KBM-7 (cell line): ENCODE measurements around the gene SPTBN1.

Experiments
- DNase-seq: peaks from one replicate; pipeline ENCODE4 v3.0.0-alpha.2; 2015
- in situ Hi-C: fragments of 300-500 bp; cut with MboI; formaldehyde crosslinking; loops from 2 replicates; pipeline ENCODE4 v1.14.3; 2020; ENCODE audit warnings: low sequenced_read_pairs, low pct_unique_long_range_greater_than_20kb, mixed read lengths

Gene SPTBN1

DNA sequence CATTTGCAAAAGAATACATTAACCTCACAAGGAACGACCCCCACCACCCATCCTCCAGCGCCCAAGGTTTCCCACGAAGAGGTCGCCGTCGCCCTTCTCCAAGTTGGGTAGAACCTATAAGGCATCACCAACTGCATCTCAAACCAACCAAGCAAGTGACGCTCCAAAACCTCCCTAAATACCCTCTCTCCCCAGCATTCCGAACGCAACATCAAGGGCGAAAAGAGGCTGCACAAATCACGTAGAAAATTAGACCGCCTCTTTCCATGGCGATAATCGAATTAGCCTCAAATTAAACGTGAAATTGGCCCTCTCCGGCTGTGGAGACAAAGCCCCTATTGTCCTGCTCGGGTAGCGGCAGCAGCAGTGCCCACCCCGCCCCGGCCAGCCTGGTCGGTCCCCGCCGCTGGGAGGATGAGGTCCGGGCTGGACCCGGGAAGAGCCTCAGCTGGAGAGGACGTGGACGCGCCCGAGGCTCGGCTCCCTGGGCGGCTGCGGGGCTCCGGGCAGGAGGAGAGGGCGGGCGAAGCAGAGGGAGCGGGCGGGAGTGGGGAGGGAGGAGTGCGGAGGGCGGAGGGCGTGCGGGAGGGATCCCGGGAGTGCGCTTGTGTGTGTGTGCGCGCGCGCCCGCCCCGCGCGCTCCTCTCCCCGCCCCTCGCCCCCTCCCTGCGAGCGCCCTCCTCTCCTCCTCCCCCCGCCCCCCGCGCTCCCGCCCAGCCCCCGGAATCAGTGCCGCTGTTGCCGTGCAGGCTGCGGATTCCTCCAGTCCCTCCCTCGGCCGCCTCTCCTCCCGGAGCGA lies at the start of gene SPTBN1:
Gene SPTBN1 (plus strand): TSS at position 765 of the 799 bp plus-strand sequence. CDS start 70,092 bp downstream, outside the sequence.
- in situ Hi-C loops = no loop called here
- peak; percentile 45 for DNase-seq

DNA sequence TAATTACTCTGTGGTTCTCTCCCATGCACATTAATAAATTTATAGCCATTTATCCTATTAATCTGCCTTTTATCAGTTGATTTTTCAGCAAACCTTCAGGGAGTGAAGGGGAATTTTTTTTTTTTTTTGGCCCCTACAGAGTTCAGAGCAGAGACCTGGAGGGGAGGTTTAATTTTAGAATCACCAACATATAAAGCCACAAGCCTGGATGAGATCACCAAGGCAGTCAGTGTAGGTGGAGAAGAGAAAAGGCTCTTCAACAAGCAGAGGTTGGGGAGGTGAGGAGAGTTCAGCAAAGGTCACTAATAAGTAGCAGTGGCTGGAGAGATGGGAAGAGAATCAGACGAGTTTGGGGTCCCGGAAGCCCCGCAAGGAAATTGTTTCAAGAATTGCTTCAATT lies 48.4 kb upstream of the SPTBN1 start:
- no peak for DNase-seq
- in situ Hi-C loops = no loop called here

DNA sequence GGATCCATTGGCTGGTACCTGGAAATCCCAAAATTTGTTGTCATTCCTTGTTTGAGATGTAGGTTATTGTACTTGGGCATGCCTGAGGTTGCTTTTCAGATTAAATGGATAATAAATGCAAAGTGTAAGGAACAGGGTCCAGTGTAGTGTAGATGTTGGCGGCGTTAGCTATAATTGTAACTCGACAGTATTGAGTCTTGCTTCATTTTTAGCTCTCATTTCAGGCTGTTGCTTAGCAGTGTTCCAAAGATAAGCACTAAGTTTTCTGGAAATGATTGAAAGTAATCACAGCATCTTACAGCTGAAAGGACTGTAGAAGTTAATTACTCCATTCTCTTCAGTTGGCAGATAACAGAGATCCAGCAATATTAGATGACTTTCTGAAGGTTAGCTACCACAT lies 47.8 kb upstream of the SPTBN1 start:
- in situ Hi-C loops = no loop called here
- no peak for DNase-seq

DNA sequence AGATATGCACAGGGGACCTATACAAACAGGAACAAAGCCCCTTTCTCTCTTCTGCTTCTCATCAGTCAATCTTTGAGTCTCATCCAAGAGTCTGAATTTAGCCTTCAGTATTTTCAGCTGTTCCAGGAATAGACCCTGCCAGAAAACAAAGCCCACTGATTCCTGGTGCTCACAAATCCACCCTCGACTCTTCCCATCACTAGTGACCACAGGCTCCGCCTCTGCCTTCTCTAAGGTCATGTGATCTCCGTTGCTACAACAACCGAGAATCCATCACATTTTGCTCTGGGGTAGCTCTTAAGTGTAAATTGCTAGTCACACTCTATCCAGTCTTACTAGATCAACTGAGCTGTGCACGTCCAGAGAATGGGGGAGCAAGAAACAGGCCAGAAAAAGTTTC lies 46.4 kb upstream of the SPTBN1 start:
- in situ Hi-C loops = no loop called here

DNA sequence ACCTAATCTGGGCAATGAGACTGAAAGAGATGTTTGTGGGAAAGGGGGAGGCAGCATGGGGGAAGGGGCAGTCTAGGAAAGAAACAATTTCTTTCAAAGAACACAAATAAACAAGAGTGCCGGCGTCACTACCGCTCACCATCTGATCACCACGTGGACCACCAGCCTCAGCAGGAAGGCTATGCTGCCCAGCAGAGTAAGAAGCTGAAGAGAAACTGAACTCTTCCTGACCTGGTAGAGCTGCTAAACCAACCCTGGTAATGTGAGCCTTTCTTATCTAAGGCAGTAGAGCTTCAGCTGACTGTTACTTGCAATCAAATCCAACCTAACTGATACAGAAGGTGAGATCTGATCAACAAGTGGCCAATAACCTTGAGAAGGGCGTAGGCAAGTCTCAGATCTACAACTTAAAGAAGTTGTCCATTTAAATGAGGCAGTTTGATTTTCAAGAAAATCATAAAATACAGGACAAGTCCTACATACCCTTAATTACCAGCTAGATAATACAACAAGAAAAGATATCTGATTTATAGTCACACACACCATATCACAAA lies 44.2 kb upstream of the SPTBN1 start:
- DNase-seq = no peak
- in situ Hi-C loops = no loop called here

More for the DNA sequence above, 46.4 kb upstream of the SPTBN1 start:
- no peak for DNase-seq

DNA sequence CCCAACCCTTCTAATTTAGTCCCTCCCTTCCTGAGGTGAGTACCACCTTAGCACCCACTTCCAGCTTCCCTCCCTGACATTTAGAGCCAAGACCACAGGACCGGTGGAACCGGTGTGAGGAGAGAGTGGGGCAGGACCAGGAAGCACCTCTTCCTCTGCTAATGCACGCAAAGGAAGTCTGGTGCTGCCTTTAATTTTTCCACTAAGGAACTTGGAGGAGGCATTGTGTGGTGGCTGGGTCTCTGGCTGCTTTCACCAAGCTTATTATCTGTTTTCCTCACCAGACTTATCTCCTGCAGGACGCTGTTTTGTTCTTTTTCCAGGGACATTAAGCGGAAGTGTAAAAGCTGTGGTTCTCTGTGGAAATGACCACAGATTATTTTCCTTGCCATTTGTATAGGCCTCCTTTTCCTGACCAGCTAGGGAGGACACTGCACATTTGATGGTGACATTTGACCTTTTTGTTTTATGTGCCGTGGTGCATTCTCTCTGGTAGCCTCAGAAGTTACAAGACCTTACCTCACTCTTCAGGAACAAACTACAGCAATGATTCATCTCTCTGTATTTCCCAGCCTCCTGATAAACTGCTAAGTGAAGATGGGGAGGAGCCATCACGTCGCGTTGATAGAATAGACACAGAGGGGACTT lies 39.8 kb upstream of the SPTBN1 start:
- in situ Hi-C loops = no loop called here
- DNase-seq = peak; percentile 90

DNA sequence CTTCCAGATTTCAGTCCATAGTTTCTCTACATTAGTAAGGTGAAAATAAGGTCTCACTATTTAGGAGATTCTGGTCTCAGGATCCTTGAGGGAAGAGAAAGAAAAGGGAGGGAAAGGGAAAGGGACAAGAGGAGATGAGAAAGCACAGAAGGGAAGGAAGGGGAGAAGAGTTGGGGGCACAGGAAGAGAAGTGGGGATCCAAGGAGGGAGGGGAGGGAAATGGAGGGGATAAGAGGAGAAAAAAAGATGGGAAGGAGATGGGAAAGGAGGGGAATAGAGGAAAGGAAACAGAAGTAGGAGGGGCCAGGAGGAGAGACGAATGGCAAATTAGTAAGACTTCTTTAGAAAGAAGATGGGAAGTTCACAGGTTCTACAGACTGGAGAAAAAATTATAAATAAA lies 39.2 kb upstream of the SPTBN1 start:
- no peak for DNase-seq
- in situ Hi-C loops = no loop called here

DNA sequence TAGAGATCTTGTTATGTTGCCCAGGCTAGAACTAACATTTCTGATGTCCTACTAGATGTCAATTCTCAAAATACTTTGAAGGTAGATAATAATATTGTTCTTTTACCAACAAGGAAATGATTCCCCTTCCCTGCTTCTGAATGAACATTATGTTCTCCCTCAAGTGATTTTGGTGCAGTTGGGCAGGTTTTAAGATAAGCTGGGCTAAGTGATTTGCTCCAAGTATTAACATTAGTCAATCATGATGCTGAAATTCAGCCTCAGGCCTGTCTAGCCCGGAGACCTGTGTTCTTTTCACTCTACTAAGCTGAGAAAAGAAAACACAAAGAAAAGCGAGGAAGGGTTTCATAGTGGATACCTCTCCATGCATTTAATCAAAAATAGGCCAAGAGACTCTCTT lies 38.5 kb upstream of the SPTBN1 start:
- in situ Hi-C loops = no loop called here
- no peak for DNase-seq

DNA sequence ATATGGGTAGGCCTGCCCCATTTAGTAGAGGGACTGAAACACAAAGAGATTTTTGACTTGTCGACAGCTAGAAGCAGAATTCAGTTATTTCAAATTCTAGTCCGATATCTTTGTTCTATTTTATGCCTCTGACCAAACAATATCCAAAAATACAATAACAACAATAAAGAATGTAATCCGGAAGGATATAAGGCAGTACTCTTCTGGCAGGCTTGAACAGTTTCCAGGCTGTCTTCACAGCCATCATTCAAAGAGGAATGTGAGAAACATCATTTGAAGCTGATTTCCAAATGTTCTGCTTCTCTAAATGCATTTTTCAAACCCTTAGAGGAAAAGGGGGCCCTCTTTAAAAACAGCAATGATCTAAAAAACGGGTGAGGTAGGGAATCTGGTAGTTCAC lies 36.7 kb upstream of the SPTBN1 start:
- in situ Hi-C loops = no loop called here
- DNase-seq = no peak

DNA sequence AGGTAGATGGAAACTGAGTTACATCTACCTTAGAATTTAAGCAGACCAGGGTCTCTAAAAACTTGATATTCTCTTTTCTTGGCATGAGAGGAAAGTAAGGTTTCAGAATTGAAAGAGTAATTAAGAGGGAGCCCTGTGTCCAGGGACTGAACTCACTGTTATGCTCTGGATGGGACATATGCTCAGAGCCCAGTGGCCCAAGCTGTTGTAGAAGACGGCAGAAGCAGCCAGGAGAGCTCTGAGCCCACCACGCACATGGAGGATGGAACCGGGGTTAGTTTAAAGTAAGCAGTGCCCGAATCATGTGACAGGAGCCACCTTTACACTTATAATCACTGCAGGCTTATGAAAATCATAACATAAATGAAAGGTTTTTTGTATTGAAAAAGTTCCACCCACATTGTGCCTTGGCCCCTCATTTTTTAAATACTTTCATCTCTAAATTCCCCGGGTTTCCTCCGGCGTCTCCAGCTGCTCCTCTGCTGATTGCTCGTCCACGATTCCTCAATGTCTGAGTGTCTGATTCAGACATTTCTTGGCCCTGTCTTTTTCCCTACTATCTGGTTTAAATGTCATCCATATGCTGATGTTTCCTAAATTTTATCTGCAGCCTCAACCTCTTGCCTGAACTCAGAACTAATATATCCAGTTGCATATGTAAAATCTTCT lies 36.1 kb upstream of the SPTBN1 start:
- in situ Hi-C loops = no loop called here
- no peak for DNase-seq

DNA sequence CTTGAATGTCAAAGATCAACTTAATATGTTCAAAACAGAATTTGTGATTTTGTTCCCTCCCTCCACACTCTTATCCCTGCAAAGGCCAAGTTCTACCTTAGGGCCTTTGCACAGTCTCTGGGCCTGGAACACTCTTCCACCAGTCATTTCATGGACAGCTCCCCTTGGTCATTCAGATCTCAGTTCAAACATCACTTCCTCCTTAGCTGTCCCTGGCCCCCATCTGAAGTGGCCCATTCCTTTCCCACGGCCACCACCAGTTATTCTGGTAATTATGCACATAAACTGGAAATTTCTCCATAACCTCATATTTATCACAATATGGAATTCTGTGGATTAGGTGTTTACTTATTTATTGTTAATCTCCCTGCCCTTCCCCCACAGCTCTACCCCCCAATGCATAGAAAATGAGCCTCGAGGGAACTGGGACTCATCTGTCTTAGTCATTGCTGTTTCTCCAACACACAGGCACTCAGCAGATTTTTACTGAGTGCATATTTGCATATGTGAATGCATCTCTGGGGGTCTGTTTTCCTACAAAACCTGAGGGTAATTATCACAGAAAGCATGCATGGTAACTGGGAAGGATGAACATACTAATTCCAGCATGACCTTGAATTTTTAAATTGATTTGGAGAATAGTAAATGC lies 35.5 kb upstream of the SPTBN1 start:
- in situ Hi-C loops = no loop called here
- DNase-seq = no peak

DNA sequence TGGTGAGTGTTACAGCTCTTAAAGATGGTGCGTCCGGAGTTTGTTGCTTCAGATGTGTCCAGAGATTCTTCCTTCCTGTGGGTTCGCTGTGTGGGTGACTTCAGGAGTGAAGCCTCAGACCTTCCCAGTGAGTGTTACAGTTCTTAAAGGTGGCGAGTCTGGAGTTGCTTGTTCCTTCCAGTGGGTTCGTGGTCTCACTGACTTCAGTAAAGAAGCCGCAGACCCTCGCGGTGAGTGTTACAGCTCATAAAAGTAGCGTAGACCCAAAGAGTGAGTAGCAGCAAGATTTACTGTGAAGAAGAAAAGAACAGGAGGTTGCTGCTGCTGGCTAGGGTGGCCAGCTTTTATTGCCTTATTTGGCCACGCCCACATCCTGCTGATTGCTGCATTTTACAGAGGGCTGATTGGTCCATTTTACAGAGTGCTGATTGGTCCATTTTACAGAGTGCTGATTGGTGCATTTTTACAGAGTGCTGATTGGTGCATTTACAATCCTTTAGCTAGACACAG lies 34.0 kb upstream of the SPTBN1 start:
- in situ Hi-C loops = no loop called here
- peak; percentile 93 for DNase-seq

DNA sequence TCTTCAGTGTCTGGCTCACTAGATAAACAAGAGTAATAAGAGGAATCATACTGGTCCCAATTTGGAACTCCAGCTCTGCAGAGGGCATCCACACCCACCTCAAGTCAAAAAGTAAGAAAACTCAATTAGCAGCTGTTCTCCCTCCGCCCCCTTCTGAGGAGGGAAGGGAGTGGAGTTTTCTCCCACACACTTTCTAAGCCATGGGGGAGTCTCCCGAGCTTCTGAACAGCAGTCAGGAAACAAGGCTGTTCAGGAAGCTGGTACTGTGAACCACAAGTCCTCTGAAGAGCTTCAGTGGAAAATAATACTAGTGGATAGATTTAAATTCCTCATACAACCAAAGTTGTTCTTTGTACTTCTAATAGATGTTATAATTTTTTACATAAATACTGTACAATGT lies 32.9 kb upstream of the SPTBN1 start:
- in situ Hi-C loops = no loop called here
- peak; percentile 85 for DNase-seq

DNA sequence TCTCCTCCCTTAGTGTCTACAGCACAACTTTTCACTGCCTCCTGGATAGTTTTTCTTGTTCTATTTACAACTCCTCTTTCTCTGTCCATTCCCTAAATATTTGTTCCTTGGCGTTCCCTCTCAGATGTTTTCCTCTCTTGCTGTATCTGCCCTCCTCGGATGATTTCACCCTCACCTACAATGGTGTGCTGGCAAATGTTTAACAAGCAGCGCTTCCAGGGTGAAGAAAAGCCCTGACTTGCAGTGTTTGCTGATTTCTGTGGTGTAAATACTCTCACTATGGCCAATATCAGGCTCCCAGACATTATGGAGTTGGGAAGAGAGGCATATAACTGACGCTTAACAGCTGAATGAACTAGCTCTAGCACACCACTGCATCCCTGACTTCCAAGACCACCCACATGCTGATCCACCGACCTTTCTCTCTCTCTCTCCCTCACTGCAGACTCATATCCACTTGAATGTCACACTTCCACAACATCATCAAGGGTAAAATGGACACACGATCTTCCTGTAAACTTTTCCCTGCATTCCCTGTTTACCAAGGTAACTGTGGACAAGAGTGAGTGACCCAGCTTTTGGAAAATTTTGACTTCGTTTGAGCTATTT lies 31.5 kb upstream of the SPTBN1 start:
- DNase-seq = no peak
- in situ Hi-C loops = no loop called here

DNA sequence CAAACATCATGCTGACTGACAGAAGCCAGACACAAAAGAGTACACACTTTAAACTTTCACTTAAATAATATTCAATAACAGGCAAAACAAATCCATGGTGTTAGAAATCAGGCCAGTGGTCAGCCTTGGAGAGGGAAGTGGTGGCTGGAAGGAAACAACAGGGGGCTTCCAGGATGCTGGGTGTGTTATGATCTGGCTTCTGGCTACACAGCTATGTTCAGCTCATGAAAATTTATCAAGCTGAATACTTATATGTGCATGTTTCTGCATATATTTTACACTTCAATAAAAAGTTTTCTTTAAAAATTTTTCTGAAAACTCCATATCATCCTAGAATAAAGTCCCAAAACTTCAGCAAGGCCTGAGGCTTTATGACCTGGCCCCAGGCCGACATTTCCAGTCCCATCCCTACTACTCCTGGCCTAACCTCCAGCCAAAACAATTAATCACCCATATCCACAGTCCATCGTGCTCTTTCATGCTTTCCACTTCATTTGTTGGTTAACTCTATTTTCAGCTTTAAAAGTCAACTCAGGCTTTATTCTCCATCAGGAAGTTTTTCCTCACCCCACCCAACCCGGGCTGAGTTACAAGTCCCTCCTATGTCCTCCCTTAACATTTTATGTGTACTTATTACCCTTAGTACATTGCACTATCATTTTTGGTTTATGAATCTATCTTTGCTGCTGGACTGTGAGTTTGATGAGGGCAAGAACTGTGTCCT lies 27.9 kb upstream of the SPTBN1 start:
- in situ Hi-C loops = no loop called here
- no peak for DNase-seq

DNA sequence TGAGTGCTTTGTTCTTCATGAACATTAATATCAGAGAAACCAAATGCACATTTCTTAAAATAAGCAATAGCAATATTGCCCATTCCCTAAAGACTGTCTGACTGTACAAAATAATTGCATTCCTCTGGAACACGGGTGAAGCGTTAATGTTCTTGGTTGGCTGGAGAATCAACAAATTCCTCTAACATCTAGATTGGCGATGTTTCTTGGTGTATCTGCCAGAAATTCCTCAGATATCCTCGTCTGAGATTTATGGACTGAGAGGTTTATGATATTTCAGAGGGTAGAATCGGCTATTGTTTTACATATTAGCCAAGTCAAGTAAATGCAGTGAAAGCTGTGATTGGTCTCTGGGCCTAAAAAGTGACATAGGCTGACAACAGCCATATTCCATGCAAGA lies 27.1 kb upstream of the SPTBN1 start:
- in situ Hi-C loops = no loop called here
- DNase-seq = no peak

DNA sequence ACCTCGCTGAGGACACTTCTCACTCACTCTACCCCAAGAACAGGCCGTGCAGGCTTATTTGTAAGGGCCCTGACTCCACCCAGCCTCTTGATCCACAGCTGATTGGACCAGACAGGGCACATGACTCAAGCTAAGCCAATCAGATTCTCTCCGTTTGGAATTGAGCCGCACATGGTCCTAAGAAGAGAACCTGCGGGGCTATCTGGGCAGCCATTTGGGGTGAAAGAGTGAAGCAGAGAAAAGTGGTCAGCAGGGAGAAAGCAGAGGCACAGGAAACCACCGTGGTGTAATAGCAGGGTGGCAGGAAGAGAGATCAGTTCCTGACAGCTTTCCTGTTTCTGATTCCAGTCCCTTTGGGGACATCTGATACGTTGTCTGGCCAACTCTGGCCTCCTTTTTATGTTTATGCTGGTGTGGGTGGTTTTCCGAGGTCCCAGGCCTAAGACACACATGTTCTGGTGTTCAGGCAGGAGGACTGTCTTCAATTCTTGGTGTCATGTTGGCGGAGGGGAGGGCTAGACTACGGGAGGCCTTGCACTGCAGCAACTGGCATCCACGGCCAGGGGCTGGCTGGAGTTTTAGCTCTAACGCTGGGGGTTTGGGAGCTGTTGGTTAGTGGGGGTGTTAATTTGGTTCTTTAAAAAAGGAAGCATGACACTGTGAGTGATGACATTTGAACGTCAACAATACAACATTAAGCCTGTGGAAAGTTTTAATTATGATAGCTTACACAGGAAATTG lies 26.1 kb upstream of the SPTBN1 start:
- peak; percentile 89 for DNase-seq
- in situ Hi-C loops = no loop called here

DNA sequence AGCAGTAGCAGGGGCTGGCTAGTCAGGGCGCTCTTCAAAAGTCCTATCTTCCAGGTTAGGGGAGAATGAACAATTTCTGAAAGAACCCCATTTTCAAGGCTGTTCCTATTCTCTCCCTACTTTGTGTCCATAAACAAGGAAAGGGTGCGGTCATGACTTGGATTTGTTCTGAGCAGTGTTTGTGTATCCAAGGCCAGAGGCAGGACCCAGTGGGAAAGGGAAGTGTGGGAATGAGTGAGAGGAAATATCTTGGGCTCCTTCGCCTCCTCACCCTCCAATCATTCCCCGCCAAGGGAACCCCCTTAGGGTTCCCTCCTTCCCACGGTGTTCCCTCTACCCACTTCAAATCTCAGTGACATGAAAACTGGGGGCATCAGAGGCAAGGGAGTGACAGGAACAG lies 25.5 kb upstream of the SPTBN1 start:
- in situ Hi-C loops = no loop called here
- no peak for DNase-seq
